ENCODE results near the gene C22orf31.

The C22orf31 gene

DNA sequence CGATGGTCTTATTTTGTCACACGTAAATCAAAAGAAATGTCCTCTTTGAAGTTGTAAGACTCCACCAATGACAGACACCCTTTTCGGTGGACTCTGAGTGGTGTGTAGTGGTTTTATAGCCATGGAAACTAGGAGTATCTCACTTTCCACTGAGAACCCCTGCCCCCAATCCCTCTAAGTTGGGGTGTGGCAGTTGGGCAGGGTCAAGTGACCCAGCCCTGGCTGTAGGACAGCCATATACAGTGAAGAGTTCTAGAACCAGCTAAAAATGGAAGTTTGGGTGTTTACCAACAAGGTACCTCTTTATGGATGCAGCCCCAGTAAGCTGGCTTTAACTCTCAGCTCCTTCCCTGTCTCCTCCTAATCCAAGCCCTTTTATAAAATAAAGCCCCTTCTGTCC, 5.2 kb downstream of the C22orf31 start:
- no peaks in the 10 kb centered on the region for H3K36me3 ChIP-seq (ENCODE audit: control insufficient read depth, insufficient read depth, low read length)
- H3K27me3 ChIP-seq (replicated peaks; ENCODE audit: control insufficient read depth, insufficient read depth, low read length), result peaks cover 4% of the 10 kb centered on the region
- TF ChIP-seq, protein P1, sequence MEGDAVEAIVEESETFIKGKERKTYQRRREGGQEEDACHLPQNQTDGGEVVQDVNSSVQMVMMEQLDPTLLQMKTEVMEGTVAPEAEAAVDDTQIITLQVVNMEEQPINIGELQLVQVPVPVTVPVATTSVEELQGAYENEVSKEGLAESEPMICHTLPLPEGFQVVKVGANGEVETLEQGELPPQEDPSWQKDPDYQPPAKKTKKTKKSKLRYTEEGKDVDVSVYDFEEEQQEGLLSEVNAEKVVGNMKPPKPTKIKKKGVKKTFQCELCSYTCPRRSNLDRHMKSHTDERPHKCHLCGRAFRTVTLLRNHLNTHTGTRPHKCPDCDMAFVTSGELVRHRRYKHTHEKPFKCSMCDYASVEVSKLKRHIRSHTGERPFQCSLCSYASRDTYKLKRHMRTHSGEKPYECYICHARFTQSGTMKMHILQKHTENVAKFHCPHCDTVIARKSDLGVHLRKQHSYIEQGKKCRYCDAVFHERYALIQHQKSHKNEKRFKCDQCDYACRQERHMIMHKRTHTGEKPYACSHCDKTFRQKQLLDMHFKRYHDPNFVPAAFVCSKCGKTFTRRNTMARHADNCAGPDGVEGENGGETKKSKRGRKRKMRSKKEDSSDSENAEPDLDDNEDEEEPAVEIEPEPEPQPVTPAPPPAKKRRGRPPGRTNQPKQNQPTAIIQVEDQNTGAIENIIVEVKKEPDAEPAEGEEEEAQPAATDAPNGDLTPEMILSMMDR (IDR thresholded peaks at IDR 0.05; ENCODE audit: insufficient read depth, low read length, poor library complexity, severe bottlenecking), result no peak
- DNase-seq (ENCODE audit: extremely low read depth, insufficient read length), result no peak
- no peak overlapping the region for H3K4me3 ChIP-seq (replicated peaks; ENCODE audit: low read depth, low read length)

DNA sequence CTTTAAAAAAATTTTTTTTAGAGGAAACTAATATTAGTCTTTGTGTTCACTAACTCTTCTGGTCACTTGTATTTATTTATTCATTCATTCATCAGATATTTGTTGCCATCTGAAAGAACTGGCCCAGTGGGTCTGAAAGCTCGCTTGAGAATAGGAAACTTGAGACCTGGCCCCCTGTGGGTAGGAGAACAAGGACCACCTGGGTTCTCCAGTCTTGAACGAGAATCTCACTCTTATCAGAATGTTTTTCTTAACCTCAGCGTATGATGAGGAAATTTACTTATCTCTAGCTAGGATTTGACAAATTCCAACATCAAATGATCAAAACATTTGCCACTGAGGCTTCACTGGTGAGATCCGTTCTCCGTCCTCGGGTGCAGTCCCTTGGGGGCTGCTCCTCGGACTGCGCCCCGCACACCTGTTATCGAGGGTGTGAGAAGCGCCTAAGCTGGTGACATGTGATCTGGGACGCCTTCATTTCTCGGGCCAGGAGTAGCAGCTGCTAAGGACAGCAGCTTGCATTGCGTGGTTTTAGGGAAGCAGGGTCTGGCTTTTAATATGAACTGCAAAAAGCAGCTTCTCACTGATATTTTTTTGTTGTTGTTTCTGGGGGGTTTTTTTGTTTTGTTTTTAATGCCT, 6.3 kb downstream of the C22orf31 start:
- no peak overlapping the region for H3K4me3 ChIP-seq (replicated peaks; ENCODE audit: low read depth, low read length)

DNA sequence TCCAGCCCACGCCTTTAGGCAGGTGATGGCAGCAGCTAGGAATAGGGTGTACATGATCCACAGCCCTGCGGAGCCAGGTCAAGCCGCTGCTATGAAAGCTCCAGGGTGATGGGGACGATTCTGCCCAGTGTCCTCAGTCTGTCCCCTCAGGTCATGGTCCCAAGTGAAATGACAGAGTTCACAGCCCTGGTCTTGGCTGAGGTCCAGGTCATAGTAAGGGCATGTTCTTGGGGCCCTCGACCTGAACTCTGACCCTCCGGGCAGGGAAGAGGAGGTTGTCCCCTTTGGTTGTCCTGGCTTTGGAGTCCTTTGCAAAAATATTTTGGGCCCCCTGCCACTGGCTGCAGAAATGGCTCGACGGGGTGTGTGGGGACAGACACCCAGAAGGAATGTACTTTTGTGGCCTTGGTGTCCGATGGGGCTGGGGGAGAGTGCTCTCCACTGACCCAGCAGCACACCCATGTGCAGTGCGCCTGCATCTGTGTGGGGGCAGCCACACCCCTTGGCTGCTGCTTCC, 7.3 kb downstream of the C22orf31 start:
- Histone ChIP-seq H3K4me3 (replicated peaks; ENCODE audit: low read depth, low read length) (no peak overlapping the region), H3K27me3 (replicated peaks; ENCODE audit: control insufficient read depth, insufficient read depth, low read length) (peaks cover 4% of the 10 kb centered on the region), H3K36me3 (ENCODE audit: control insufficient read depth, insufficient read depth, low read length) (no peaks in the 10 kb centered on the region)
- DNase-seq (ENCODE audit: extremely low read depth, insufficient read length), result no peak
- TF ChIP-seq, protein P1 (IDR thresholded peaks at IDR 0.05; ENCODE audit: insufficient read depth, low read length, poor library complexity, severe bottlenecking), result no peak

More for the DNA sequence above, 6.3 kb downstream of the C22orf31 start:
- peaks cover 4% of the 10 kb centered on the region for H3K27me3 ChIP-seq (replicated peaks; ENCODE audit: control insufficient read depth, insufficient read depth, low read length)
- TF ChIP-seq, protein P1 (IDR thresholded peaks at IDR 0.05; ENCODE audit: insufficient read depth, low read length, poor library complexity, severe bottlenecking), result no peak
- DNase-seq (ENCODE audit: extremely low read depth, insufficient read length), result no peak
- no peaks in the 10 kb centered on the region for H3K36me3 ChIP-seq (ENCODE audit: control insufficient read depth, insufficient read depth, low read length)

DNA sequence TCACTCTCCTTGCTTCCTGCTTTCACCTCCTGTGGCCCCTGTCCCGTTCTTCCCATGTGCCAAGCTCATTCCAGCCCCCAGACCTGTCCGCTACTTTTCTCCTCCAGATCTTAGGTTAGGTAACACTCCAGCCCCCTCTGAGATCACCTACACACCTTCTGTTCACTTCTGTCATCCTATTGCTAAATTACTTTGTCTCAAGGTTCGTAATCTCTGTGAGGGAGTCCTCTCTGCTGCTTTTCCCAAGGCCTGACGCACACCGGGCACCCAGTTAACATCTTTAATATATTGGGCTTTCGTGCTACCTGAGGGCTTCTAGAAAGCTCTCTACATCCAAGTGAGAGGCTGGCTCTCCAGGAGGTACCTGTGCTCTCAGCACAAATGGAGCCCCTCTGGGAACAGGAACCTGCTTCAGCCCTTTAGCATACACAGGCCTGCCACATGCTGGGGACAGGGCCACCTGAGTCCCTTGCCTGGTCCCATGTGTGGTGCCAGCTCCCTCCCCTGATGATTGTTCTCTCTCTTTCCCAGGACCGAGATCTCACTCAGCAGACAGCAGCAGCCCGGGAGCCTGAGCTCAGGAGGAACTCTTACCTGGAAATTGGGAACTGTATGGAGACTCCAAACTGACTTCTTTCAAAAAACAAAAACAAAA, 8.5 kb downstream of the C22orf31 start:
- H3K4me3 ChIP-seq (replicated peaks; ENCODE audit: low read depth, low read length), result no peak overlapping the region
- DNase-seq (ENCODE audit: extremely low read depth, insufficient read length), result no peak
- H3K27me3 ChIP-seq (replicated peaks; ENCODE audit: control insufficient read depth, insufficient read depth, low read length), result peaks cover 4% of the 10 kb centered on the region
- no peaks in the 10 kb centered on the region for H3K36me3 ChIP-seq (ENCODE audit: control insufficient read depth, insufficient read depth, low read length)
- TF ChIP-seq, protein P1 (IDR thresholded peaks at IDR 0.05; ENCODE audit: insufficient read depth, low read length, poor library complexity, severe bottlenecking), result no peak

DNA sequence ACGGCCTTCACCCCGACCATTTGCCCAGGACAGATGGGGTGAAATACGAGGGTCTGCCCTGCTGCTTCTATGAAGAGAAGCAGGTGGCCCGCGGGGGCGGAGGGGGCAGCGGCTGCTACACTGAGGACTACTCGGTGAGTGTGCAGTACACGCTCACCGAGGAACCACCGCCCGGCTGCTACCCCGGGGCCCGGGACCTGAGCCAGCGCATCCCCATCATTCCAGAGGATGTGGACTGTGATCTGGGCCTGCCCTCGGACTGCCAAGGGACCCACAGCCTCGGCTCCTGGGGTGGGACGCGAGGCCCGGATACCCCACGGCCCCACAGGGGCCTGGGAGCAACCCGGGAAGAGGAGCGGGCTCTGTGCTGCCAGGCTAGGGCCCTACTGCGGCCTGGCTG, 11.2 kb downstream of the C22orf31 start:
- TF ChIP-seq, protein P1 (IDR thresholded peaks at IDR 0.05; ENCODE audit: insufficient read depth, low read length, poor library complexity, severe bottlenecking), result no peak
- Histone ChIP-seq H3K4me3 (replicated peaks; ENCODE audit: low read depth, low read length) (no peak overlapping the region), H3K36me3 (ENCODE audit: control insufficient read depth, insufficient read depth, low read length) (no peaks in the 10 kb centered on the region), H3K27me3 (replicated peaks; ENCODE audit: control insufficient read depth, insufficient read depth, low read length) (peaks cover 1% of the 10 kb centered on the region; the same call in 1 of the 2 replicates)
- DNase-seq (ENCODE audit: extremely low read depth, insufficient read length), result no peak
